GM18909 (cell line): ENCODE results near the gene NLRC4.
A peak's percentile ranks its signal among the peaks of the same experiment; 100 is the strongest.
"Not testable (repeated sequence)": the region's sequence is repeated elsewhere in the genome, so short reads cannot be mapped to it uniquely, and the experiment has no call there.

ENCODE experiments used
- ATAC-seq: cut with Tn5 transposase; IDR thresholded peaks from one replicate; pipeline ENCODE4 v1.9.1; 2021; ENCODE audit warnings: mild to moderate bottlenecking; ENCODE audit not compliant: unreplicated experiment, poor library complexity

The NLRC4 gene, protein sequence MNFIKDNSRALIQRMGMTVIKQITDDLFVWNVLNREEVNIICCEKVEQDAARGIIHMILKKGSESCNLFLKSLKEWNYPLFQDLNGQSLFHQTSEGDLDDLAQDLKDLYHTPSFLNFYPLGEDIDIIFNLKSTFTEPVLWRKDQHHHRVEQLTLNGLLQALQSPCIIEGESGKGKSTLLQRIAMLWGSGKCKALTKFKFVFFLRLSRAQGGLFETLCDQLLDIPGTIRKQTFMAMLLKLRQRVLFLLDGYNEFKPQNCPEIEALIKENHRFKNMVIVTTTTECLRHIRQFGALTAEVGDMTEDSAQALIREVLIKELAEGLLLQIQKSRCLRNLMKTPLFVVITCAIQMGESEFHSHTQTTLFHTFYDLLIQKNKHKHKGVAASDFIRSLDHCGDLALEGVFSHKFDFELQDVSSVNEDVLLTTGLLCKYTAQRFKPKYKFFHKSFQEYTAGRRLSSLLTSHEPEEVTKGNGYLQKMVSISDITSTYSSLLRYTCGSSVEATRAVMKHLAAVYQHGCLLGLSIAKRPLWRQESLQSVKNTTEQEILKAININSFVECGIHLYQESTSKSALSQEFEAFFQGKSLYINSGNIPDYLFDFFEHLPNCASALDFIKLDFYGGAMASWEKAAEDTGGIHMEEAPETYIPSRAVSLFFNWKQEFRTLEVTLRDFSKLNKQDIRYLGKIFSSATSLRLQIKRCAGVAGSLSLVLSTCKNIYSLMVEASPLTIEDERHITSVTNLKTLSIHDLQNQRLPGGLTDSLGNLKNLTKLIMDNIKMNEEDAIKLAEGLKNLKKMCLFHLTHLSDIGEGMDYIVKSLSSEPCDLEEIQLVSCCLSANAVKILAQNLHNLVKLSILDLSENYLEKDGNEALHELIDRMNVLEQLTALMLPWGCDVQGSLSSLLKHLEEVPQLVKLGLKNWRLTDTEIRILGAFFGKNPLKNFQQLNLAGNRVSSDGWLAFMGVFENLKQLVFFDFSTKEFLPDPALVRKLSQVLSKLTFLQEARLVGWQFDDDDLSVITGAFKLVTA

DNA sequence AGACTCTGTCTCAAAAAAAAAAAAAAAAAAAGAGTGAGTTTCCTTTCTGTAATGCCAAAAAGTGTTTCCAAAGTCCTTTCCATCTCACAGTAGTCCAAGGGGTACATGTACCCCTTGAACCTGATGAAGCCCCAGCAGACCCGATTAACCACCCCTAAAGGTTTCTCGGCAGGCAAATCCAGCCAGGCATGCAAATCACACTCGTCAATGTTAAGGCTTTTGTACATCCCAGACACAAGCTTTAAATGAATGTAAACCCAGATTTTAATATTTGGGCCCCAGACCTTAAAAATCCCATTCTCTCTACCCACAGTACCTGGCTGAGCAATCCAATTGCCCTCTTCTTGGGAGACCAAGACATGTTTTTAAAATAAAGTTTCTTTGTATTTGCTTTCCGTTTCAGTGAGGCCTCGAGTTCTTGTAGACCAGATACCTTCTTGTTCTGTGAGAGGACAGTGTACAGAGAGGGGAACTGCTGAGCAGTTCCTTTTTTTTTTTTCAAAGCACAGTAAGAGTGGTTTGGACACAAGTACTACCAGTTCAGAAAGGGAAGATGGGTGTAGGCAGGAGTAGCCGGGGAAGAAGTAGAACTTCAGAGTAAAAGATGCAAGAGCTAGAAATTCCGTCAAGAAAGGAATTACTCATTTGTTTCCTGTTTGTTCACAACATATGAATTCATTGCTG, at the start of gene NLRC4:
Gene NLRC4 (minus strand): TSS at position 465 of the 684 bp plus-strand sequence. CDS start 8,111 bp downstream, outside the sequence.
- ATAC-seq, result peak; percentile 94

DNA sequence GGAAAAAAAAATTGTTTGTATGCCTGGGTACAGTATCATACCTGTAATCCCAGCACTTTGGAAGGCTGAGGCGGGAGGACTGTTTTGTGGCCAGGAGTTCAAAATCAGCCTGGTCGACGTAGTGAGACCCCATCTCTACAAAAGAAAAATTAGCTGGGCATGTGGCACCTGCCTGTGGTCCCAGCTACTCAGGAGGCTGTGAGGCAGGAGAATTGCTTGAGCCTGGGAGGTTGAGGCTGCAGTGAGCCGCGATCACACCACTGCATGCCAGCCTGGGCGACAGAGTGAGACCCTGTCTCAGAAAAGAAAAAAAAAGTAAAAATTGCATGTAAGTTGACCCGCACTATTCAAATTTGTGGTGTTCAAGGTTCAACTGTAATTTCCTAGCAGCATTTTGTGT, 45.9 kb upstream of the NLRC4 start:
- no peak for ATAC-seq

DNA sequence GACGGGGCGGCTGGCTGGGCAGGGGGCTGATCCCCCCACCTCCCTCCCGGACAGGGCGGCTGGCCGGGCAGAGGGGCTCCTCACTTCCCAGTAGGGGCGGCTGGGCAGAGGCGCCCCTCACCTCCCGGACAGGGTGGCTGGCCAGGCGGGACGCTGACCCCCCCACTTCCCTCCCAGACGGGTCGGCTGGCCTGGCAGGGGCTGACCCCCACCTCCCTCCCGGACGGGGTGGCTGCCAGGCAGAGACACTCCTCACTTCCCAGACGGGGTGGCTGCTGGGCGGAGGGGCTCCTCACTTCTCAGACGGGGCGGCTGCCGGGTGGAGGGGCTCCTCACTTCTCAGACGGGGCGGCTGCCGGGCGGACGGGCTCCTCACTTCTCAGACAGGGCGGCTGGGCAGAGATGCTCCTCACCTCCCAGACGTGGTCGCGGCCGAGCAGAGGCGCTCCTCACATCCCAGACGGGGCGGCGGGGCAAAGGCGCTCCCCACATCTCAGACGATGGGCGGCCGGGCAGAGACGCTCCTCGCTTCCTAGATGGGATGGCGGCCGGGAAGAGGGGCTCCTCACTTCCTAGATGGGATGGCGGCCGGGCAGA, 29.4 kb upstream of the NLRC4 start:
- not testable (repeated sequence) for ATAC-seq

DNA sequence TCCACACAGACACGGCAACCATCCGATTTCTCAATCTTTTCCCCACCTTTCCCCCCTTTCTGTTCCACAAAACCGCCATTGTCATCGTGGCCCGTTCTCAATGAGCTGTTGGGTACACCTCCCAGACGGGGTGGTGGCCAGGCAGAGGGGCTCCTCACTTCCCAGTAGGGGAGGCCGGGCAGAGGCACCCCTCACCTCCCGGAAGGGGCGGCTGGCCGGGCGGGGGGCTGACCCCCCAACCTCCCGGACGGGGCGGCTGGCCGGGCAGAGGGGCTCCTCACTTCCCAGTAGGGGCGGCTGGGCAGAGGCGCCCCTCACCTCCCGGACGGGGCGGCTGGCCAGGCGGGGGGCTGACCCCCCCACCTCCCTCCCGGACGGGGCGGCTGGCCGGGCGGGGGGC, 28.8 kb upstream of the NLRC4 start:
- not testable (repeated sequence) for ATAC-seq

DNA sequence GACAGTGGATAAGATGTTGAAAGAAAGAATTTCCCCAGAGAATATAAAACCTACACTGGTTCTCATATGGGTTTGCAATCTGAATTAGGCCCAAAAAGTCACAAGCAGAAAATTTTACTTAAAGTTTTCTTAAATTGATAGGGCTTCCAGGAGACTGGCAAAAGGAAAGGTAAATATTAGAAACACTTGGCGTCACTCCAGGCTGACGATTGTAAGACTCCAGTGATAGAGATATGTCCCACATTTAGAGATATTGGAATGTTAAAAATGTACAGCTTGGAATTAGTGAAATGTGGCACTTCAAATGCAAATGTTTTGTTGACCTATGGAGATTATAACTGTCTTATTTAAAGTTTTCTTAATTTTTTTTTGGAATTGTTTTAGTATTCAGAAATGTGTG, 27.1 kb upstream of the NLRC4 start:
- ATAC-seq, result no peak

DNA sequence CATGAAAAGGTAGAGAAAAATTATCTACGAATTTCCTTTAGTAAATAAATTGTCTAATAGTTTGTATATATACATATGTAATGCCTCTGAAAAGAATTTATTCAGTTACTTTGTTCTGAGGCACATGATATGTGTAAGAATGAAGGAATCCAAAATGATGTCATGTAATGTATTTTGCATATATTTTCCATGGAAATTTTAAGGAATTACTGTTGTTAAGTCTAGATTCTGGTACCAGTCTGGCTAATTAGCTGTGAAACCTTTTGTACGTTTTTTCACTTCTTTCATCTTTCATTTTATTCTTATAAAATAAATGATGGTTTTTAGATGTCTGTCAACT, 25.3 kb upstream of the NLRC4 start:
- no peak for ATAC-seq

DNA sequence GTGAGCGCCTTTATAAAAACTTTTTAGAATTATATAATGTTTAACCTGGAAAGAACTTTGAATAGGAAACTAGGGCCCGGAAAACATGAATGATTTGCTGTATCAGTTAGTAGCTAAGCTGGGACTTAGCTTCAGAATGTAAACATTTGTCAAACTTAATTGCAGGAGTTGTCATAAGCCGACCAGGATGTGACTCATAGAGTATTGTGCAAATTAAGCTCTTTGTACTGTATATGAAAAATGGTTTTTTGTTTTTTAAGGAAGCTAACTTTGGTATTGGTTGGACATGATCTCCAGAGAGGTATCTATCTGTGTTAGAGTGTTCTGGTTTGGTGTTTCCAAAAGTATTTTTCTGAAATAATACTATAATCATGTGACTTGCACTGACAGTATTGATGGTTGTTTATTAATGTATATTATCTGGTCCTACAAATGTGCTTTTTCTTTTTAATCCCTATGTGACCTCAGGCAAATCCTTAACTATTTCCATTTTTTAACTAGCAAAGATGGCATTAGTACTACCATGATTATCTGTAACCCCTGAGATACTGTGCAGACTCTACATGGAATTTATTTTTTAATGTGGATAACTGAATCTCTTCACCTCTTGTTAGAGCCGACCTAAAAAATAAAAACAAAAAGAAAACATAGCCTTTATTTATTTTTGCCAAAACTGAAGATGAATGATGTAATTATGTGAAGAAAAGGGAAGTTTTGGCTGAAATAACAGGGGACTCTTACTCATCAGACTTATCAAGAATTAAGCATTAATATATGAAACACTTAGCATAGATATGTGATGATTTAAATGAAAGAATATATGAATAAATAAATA, 24.7 kb upstream of the NLRC4 start:
- no peak for ATAC-seq

DNA sequence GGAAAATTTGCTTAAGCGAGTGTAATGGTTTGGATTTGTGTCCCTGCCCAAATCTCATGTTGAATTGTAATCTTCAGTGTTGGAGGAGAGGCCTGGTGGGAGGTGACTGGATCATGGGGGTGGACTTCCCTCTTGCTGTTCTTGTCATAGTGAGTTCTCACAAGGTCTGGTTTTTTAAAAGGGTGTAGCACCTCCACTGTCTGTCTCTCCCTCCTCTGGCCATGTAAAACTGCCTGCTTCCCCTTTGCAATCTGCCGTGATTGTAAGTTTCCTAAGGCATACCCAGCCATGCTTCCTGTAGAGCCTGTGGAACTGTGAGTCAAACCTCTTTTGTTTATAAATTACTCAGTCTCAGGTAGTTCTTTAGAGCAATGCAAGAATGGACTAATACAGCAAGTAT, 19.6 kb upstream of the NLRC4 start:
- ATAC-seq, result no peak

DNA sequence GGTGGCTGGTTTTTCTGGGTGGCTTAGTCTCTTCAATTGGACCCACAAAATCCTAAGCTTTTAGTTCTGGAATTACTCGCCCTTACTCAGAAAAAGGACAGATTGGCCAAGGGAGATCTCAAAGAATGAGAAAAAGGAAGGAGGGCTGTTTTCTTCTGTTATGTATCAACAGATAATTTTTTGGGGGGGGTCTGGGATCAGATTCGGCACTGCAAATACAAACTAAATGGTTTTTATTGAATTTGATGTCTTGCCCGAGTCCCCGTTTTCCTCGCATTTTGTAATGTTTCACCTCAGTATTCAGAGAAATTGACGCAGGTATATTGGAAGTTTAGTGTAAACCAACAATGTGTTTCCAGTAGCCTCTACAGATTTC, 13.8 kb upstream of the NLRC4 start:
- ATAC-seq, result no peak

DNA sequence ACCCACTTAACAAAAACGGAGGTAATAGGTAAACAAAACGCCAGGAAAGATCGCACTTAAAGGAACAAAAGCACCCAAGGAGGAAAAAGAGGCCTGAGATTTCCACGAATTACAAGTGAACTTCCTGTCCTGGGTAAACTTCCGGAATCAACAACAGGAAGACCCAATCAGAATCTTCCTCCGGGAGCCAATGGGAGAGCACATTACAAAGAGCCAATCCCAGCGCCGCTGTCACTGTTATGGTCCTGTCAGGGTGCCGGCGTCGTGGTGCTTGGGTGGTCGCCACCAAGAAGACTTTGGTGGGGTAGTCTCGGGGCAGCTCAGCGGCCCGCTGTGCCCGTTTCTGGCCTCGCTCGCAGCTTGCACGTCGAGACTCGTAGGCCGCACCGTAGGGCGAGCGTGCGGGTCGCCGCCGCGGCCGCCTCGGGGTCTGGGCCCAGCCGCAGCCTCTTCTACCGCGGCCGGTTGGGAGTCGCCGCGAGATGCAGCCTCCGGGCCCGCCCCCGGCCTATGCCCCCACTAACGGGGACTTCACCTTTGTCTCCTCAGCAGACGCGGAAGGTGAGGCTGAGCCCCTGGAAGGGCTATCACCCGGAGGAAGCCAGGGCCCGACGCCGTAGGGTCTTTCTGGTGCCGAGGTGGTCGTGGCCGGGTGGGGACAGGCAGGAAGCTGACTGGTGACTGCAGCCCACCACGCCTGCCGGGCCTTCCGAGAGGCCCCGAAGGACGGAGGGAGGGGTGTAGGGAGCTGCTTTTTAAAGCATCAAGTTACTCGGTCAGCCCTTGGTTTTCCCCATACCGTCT, 13.2 kb upstream of the NLRC4 start, which contains the start of gene YIPF4:
Gene YIPF4 (plus strand): TSS at position 231 of the 804 bp plus-strand sequence. CDS start 252 bp downstream, at position 483.
- peak; percentile 99 for ATAC-seq

DNA sequence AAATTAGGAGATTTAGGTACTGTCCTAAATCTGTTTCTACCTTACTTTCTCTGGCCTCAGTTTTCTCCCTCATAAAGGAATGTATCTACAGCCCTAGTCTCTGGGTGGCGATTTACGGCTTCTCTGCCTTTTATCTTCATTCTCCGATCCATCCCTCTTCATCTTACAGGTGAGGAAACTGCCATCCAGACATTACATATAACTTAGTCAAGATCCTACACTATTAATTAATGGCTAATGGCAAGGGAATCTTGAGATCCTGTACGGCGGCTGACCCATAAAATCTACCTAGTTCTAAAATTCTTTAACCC, 12.6 kb upstream of the NLRC4 start:
- peak; percentile 2 for ATAC-seq

DNA sequence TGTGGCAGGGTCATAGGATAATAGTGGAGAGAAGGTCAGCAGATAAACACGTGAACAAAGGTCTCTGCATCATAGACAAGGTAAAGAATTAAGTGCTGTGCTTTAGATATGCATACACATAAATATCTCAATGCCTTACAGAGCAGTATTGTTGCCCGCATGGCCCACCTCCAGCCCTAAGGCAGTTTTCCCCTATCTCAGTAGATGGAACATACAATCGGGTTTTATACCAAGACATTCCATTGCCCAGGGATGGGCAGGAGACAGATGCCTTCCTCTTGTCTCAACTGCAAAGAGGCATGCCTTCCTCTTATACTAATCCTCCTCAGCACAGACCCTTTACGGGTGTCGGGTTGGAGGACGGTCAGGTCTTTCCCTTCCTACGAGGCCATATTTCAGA, 11.1 kb upstream of the NLRC4 start:
- ATAC-seq, result not testable (repeated sequence)

DNA sequence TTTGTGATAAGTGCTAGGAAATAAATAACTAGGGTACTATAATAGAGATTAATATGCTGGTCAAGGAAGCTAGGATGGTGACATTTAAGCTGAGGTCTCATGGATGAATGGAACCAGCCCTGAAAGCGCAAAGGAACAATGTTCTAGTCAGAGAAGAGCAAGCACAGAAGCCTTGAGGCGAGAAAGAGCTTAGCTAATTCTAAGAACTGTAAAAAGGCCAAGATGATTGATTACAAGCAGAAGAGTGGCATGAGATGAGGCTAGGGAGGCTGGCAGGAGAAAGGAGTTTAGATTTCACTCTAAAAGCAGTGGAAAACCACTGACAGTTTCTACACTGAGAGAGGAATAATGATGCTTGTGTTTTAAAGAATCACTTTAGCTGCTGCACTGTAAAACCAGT, 9.6 kb upstream of the NLRC4 start:
- no peak for ATAC-seq

DNA sequence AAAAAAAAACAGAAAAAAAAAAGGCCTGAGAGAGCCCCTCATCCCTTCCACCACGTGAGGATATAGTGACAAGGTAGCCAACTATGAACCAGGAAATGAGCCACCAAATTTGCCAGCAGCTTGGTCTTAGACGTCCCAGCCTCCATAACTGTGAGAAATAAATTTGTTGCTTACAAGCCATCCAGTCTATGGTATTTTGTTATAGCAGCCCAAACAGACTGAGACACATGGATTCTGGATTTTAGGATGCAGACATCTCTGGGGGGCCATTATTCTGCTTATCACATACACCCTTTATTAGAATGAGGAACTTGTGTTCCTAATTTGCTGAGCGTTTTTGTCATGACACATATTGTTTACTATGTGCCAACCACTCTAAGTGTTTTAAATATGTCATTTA, 7.6 kb upstream of the NLRC4 start:
- no peak for ATAC-seq

DNA sequence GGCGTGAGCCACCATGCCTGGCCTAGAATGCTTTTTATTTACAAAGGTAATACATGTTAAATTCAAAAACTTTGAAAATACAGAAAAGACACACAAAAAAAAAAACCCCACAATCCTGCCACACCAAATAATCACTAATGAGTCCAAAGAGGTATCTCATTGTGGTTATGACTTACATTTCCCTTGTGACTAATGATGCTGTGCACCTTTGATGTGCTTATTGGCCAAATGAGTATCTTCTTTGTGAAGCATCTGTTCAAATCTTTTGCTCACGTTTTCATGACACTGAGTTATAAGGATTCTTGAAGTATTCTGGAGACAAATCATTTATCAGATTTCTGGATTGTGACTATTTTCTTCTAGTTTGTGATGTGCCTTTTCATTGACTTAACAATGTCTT, 6.4 kb upstream of the NLRC4 start:
- ATAC-seq, result no peak

DNA sequence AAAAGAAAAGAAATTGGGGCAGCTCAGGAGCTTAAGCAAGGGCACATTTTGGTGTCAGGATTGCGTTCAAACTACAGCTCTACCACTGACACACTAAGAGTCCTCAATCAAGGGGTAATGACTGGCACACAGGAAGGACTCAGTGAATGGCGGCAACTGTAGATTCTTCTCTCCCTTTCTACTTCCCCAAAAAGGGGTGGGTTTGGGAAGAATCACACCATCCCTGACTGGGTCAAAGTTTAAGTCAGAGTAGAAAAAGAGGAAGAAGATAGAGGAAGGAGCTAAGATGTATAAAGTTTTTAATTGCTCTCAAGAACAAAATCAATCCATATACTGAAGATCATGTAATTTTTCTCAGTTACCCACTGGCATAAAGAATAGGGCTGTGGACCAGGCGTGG, 2.6 kb downstream of the NLRC4 start:
- no peak for ATAC-seq

DNA sequence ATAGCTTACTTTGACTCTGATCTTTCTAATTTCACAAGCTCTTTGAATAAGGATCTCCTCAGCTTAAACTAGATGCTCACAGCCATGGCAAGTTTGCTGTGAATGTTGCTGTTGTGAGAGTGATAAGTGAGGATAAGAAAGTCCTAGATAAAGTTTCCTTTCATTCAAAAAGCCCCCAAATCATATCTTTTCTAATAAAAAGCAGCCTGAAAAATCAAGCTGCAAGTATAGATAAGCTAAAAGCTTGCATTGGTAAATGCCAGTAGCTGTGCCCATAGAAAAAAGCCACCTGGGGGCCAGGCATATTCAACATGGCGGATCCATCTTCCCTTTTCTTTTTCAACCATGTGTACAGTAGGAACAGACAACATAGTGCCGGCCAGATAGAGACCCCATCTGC, 4.3 kb downstream of the NLRC4 start:
- ATAC-seq, result no peak

DNA sequence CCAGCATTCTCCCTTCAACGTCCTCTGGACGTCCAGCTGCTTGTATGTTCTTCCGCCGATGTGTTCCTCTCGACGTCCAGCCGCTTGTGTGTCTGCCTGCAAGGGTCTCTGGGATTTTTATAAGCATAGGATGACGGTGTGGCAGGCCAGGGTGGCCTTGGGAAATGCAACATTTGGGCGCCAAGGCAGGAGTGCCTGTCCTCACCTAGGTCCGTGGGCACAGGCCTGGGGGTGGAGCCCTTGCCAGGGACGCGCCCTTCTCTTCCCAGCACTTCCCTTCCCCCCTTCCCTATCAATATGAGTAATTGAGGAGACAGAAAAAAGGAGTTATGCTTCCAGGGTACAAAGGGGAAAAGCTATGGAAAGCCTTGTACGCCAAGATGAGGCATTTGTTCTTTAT, 6.4 kb downstream of the NLRC4 start:
- no peak for ATAC-seq

DNA sequence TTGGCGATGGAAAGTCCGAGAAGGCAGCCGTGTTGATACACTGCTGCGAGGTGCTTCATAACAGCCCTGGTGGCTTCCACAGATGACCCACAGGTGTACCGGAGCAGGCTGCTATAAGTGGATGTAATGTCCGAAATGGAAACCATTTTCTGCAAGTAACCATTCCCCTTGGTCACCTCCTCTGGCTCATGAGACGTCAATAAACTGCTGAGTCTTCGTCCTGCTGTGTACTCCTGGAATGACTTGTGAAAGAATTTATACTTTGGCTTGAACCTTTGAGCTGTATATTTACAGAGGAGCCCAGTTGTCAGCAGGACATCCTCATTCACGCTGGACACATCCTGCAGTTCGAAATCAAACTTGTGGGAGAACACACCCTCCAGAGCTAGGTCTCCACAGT, 14.4 kb downstream of the NLRC4 start:
- ATAC-seq, result no peak
